HG03439 (cell line): ENCODE results near the gene DLG2.
A peak's percentile ranks its signal among the peaks of the same experiment; 100 is the strongest.
"Not testable (repeated sequence)": the region's sequence is repeated elsewhere in the genome, so short reads cannot be mapped to it uniquely, and the experiment has no call there.

Experiments used
- ATAC-seq: cut with Tn5 transposase; IDR thresholded peaks from one replicate; pipeline ENCODE4 v1.9.1; 2021; ENCODE audit warnings: mild to moderate bottlenecking, moderate library complexity; ENCODE audit not compliant: unreplicated experiment

Gene DLG2

DNA sequence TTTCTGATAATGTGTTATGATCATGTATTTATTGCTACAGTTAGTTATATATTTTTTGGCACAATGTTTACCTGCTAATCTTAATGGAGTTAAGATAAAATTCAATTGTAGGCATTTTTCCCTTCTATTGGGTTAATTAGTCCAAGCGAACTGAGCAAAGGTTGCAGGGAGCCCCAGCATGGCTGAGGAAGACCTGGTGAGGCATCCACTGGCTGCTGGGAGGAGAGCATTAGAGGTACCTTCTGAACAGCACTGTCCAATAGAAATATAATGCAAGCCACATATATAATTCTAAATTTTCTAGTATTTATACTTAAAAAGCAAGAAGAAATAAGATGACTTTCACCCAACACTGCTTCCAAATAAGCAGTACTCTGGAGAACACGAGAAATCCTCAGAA lies 19.9 kb upstream of the DLG2 start:
- peak; percentile 6 for ATAC-seq

DNA sequence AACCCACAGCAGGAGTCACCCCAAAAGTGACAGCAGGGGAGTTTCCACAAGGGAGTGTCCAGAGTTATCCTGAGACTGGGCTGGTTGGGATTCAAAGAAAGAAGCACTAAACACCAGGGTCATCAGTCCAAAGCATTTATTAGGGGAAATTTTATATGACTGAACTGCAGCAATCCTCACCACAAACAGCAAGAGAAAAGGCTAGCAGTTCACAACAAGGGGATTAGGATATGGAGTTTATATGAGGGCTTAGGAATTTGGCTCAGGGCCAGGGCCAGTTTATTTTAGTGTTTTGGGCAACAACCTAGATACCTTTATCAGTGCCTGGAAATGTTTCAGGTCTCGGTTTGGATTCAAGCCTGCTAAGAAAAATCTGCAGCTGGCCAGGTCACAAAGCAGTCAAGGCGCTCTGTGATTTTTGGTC lies 16.1 kb upstream of the DLG2 start:
- ATAC-seq, result no peak

DNA sequence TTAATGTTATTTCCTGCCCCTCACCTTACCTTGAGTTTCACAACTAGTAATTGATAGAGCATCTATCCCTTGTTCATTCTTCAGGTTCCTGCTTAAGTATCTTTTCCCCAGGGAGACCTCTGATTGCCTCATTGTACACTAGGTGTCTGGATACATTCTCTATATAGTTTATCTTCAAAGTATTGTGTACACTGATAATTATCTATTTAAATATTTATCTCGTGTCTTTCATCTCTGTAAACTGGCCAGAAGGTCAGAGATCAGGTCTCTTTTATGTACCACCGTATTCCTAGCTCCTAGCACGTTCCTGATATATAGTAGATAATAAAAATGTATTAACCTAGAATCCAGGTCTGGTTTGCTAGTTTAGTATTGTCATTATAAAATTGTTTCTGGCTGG lies 7.6 kb upstream of the DLG2 start:
- ATAC-seq, result no peak

DNA sequence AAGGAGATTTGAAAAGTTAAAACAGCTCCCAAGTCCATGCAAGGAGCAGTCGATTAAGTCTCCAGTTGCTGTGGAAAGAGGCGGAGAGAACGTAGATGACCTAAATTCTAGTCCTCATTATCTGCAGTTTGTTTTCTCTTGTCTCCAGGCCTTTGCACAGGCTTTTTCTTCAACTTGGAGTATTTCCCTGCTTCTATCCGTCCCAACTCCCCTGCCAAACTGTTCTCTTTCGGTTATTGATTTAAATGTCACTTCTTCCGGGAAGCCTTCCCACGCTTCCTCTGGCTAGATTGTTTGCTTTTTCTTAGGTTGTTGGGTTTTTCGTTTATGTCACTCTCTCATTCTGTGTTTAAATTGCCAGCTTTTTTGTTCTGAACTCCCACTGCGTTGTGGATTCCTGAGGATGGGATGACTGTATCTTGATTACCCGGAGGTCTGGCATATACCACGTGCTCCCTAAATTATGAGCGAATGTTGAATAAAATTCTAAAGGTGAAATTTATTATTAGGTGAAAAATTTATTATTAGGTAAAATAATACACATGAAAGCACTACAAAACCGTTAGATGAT lies 1.7 kb upstream of the DLG2 start:
- ATAC-seq, result peak; percentile 9

DNA sequence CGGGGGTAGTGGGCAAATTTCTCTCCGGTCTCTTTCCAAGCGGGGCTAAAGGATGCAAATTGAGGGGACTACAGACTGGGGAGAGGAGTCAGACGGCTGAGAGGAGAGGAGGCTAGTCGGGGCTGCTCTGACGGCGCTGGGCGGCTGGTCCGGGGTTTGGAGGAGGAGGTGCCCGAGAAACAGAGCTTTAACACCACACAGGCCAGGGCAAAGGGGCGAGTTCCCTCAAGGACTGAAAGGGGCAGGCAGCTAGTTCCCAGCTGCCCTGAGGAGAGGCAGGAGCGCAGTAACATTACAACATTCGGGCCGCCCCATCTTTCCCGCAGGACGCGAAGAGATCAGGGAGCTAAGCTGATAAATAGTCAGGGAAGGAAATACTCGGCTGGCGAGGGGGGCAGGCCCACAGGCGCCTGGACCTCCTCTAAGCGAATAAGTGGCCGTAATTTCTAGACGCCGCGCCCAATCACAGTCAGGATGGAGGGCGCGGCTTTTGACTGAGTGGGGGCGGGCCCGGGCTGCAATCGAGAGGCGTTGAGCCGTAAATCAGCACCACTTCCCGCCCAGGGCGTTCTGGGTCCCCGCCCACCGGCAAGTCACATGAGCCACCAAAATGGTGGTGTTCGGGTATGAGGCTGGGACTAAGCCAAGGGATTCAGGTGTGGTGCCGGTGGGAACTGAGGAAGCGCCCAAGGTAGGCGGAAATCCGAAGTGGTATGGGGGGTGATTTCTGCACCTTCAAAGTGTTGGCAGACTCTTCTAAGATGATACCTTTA lies 1.0 kb upstream of the DLG2 start, which contains the start of gene TMEM126B:
Gene TMEM126B, plus strand, starts transcription at position 596 of the 773 bp plus-strand sequence. Its CDS starts 15 bp downstream, at position 611.
- ATAC-seq, result peak; percentile 100

DNA sequence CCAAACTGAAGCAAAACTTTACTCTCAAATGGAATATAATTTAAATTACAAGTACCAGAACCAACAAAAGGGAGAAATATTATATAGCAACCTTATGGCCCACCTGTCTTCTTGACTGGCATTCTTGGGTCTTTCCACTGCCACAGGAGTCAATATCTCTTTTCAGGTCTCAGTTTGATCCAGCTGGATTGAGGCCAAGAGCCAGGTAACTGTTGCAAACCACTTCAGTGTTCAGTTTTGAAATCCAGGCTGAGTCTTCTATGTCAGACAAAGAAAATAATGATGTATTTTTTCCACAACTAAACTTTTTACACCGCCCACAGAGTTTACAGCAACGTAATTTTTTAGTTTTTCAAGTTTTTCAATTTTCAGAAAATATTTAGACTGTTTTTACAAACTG lies 648 bp downstream of the DLG2 start:
- ATAC-seq, result no peak

DNA sequence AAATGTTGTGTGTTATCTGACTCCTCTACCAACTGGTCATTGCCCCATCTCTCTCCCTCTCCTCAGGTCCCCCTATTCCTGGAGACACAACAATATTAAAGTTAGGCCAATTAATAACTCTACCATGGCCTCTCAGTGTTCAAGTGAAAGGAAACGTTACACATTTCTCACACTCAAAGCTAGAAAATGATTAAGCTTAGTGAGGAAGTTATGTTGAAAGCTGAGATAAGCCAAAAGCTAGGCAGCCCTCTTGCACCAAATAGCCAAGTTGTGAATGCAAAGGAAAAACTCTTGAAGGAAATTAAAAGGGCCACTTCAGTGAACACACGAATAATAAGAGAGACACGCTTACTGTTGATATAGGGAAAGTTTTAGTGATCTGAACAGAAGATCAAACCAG lies 6.9 kb downstream of the DLG2 start:
- no peak for ATAC-seq

DNA sequence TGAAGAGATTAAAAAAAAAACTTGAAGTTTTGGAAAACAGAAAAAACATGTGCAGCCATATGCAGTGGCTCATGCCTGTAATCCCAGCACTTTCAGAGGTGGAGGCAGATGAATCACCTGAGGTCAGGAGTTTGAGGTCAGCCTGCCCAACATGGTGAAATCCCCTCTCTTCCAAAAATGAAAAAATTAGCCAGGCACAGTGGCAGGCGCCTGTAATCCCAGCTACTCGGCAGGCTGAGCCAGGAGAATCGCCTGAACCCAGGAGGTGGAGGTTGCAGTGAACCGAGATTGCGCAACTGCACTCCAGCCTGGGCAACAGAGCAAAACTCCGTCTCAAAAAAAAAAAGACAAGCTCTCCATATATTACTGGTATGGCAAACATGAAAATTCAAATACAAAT lies 7.6 kb downstream of the DLG2 start:
- no peak for ATAC-seq

DNA sequence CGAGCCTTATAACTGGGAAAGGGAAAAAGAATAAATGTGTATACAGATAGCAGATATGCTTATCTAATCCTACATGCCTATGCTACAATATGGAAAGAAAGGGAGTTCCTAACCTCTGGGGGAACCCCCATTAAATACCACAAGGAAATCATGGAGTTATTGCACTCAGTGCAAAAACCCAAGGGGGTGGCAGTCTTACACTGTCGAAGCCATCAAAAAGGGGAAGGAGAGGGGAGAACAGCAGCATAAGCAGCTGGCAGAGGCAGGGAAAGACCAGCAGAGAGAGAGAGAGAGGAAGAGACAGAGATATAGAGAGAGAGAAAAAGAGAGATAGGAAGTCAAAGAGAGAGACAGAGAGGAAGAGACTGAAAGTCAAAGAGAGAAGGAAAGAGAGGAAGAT lies 15.5 kb downstream of the DLG2 start:
- not testable (repeated sequence) for ATAC-seq

DNA sequence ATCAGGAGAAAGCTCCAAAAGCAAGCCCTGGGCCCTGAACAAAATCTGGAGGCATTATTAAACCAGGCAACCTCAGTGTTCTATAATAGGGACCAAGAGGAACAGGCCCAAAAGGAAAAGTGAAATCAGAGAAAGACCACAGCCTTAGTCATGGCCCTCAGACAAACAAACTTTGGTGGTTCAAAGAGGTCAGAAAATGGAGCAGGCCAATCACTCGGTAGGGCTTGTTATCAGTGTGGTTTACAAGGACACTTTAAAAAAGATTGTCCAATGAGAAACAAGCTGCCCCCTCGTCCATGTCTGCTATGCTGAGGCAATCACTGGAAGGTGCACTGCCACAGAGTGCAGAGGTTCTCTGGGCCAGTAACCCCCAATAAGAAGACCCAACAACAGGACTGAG lies 17.9 kb downstream of the DLG2 start:
- ATAC-seq, result not testable (repeated sequence)

DNA sequence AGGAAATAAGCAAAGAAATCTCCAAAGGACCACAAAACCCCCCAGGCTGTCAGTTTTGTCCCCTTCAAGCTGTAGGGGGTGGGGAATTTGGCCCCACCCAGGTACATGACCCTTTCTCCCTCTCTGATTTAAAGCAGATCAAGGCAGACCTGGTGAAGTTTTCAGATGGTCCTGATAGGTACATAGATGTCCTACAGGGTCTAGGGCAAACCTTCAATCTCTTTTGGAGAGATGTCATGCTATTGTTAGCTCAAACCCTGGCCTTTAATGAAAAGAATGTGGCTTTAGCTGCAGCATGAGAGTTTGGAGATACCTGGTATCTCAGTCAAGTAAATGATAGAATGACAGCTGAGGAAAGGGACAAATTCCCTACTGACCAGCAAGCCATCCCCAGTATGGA lies 18.5 kb downstream of the DLG2 start:
- not testable (repeated sequence) for ATAC-seq

DNA sequence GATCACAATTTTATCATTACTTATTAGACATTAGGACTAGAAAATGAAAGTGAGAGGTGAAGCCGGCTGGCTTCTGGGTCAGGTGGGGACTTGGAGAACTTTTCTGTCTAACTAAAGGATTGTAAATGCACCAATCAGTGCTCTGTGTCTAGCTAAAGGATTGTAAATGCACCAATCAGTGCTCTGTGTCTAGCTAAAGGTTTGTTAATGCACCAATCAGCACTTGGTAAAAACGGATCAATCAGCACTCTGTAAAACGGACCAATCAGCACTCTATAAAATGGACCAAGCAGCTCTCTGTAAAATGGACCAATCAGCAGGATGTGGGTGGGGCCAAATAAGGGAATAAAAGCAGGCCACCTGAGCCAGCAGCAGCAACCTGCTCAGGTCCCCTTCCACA lies 20.9 kb downstream of the DLG2 start:
- not testable (repeated sequence) for ATAC-seq

DNA sequence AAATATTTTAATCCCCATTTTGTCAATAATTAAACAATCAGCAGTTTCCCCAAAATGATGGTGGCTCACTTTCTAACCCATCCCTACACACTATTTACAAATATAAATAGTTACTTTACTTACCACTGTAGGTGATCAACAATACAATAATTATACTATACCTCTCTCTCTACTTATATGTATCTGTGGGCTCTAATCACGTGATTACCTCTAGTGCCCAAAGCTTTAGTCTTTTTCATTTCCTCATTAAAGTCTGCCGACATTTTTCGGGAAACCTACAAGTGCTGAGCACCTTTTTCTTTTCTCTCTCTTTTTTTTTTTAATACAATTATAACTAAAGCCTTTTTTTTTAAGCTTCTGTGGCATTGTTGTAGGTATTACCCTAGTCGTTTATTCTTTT lies 23.9 kb downstream of the DLG2 start:
- ATAC-seq, result no peak

DNA sequence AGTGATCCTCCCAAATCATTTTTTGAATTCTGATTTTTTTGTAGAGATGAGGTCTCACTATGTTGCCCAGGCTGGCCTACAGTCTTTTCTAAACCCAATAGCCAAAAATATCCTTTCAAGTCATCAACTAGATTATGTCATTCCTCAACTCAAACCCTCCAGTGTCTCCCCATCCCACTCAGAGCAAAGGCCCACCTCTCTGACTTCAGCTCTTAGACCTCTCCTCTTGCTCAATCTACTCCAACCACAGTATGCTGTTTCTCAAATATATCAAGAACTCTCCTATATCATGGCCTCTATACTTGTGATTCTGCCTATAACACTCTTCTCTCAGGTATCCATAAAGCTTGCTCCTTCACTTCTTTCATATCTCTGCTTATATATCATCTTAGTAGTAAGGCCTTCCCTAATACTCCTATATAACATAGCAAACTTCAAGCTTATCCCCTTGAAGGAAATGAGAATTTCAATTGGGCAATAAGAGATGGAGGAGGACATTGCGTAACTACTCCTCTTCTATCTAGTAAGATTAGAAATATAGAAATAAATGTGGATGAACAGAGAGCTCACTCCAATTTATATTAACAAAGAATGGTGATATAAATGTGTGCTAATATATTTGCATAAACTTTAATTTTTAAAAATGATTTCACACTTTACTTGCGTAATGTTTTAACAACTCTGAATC lies 24.5 kb downstream of the DLG2 start:
- ATAC-seq, result no peak

DNA sequence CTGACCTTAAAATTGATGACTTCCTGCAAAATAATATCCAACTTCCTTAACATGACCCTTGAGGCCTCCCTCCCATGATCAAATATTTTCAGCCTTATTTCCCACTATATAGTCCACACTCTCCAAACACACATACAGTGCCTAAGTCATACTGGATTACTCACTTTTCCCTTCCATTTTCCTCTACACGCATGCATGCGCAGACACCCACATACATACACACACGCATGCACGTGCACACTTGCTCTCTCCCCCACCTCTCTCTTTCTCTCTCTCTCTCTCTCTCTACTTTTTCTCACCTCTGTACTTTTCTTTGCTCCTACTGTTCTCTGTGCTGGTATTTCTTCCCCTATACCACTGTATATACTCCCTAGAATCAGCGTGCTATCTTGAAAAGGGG lies 28.1 kb downstream of the DLG2 start:
- no peak for ATAC-seq

DNA sequence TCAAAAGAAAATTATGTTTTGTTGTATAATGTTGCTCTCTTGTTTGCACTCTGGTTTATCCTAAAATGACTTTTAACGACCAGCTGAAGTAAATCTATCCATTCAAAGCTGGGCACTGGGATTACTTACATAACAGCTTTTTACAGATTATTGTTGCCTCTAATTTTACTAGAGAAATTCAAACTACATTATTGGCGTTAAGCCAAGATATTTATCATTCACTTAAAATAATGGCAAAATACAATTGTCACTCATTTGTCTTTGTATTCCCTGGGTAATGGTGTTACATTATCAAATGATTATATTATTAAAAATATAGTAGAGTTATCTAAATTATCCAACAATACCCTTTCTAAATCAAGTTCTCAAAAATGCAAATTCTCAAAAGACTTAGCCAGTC lies 30.3 kb downstream of the DLG2 start:
- no peak for ATAC-seq

DNA sequence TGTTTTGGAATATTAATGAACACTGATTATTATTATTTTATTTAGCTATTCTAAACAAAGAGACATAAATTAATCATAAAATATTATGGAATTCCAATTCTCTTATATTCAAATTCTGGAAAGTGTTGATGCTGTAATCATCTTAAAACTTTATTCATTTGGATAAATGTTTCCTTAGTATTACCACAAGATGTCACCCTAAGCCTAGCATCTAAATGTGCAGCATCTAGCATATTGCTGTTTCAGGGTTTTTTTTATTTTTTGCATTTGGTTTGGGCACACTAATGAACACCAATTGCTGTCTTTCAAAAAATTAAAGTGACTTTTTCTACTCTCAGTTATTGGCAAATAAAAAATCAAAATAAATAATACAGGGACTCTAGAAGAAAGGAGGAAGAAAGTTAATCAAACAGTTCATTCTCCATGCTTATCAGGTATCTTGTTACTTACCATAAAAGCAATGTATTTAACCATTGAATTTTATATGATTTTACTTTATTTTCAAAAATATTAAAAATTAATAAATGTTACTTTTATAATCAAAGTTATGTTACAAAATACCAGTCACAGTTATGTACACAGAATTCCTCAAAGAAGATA lies 31.8 kb downstream of the DLG2 start:
- no peak for ATAC-seq

DNA sequence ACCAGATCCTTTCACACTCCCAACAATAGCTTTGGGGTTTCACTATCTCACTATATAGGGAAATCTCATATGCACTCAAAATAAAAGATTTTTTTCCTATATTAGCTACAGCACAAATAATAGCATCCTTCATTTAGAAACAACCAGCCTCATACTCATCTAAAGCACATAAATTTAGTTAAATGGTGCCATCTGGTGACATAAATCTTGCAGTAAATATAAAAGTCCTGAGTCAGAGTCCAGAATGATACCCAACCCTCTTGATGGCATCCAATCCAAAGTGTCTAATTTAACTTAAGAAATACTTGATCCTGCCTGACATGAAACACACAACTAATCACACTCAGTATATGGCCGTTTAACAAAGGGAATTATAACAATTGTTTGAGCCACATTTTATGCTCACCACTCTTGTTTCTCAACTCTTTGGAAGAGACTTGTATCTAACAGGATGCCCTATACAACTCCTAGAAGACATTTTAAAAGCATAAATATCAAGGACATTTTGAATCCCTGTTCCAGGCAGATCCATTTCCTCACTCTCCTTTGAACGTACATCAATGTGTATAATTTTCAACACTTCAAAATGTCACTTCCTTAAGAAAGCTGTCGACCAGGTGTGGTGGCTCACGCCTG lies 36.2 kb downstream of the DLG2 start:
- no peak for ATAC-seq

DNA sequence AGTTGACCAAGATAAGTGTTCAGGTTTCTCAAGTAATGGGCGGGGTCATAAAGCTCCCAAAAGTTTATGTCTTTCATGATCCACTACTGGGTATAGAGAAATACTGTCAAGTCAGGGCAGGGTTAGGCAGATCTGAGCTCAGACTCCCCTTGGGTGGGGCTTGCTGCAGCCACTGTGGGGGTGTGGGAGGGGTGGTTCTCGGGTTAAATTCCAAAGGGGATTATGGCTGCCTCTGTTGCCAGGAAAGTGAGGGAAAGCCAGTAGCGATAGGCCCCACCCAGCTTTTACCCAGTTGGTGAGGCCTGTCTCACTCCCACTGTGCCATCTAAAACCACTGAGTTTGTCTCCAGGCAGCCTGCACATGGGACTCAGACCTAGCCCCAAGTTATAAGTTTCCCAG lies 37.8 kb downstream of the DLG2 start:
- no peak for ATAC-seq

DNA sequence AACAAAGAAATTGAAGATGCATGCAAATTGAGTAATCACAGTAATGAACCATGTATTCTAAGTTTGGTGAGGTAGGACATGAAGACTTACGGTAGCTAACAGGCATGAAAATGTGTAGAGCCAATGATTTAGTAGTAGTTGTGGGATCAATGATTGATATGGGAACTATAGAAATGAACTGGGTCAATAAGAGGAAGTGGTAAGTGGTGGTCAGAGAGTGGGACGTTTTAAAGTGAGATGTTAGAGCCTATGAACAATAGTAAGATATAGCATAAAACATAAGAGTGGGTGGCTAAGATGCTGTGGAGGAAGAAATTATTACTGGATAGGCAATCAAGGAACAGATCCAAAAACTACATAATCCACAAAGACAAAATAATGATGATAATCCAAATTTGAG lies 45.0 kb downstream of the DLG2 start:
- ATAC-seq, result no peak

DNA sequence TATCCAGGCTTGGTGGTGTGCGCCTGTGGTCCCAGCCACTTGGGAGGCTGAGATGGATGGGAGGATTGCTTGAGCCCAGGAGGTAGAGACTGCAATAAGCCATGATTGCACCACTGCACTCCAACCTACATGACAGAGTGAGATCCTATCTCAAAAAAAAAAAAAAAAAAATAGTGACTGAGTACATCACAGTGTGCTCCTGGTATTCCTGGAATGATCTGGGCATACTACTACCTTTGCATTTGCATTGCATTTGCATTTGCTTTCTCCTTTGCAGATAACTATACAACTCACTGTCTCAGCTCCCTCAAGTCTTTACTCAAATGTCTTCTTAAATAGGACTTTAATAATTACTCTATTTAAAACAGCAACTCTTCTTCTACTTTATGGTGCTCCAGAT lies 51.8 kb downstream of the DLG2 start:
- ATAC-seq, result no peak
